Astrocyte (in vitro differentiated cells and primary cell): ENCODE measurements around the gene CRHR1.

ENCODE experiments used
- EZH2 ChIP-seq: IDR thresholded peaks from 2 replicates; pipeline ENCODE4 v1.6.1; 2012; ENCODE audit warnings: mild to moderate bottlenecking, low read length, inconsistent platforms; ENCODE audit not compliant: insufficient read depth
- TF ChIP-seq, protein P1 (sequence below): IDR thresholded peaks from 2 replicates; pipeline ENCODE4 v1.5.1; 2011; ENCODE audit warnings: low read depth, mild to moderate bottlenecking, inconsistent platforms, low read length, moderate library complexity; ENCODE audit not compliant: insufficient read depth

DNA sequence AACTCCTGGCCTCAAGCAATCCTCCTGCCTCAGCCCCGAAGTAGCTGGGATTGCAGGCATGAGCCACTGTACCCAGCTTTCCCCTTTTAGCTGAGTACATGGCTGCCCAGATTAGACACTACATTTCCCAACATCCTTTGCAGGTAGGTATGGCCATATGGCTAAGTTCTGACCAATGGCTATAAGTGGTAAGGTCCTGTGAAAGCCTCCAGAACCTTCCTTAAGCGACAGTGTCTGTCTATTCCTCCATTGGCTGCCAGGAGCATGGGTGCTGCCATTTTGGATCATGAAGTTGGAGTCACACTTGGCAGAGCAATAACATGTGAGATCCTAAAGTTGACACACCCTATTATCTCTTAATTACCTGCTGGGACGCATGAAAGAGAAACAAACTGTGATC, 24.4 kb upstream of the CRHR1 start:
- no peak for TF ChIP-seq EZH2
- TF ChIP-seq, protein P1, sequence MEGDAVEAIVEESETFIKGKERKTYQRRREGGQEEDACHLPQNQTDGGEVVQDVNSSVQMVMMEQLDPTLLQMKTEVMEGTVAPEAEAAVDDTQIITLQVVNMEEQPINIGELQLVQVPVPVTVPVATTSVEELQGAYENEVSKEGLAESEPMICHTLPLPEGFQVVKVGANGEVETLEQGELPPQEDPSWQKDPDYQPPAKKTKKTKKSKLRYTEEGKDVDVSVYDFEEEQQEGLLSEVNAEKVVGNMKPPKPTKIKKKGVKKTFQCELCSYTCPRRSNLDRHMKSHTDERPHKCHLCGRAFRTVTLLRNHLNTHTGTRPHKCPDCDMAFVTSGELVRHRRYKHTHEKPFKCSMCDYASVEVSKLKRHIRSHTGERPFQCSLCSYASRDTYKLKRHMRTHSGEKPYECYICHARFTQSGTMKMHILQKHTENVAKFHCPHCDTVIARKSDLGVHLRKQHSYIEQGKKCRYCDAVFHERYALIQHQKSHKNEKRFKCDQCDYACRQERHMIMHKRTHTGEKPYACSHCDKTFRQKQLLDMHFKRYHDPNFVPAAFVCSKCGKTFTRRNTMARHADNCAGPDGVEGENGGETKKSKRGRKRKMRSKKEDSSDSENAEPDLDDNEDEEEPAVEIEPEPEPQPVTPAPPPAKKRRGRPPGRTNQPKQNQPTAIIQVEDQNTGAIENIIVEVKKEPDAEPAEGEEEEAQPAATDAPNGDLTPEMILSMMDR: no peak
